DND-41 (cell line): ENCODE data around the gene EPB41L3.

Source experiments
- ATAC-seq: fragments of 200-7000 bp; cut with Tn5 transposase; 3 replicates; pipeline ENCODE4 v1.9.1; 2021; ENCODE audit warnings: low read depth; ENCODE audit not compliant: insufficient read depth
- DNase-seq: peaks from one replicate; pipeline ENCODE4 v3.0.0-alpha.2; 2020
- H2AFZ ChIP-seq: 2 replicates; pipeline ENCODE4 v1.6.0; 2012; ENCODE audit warnings: low read depth, low read length
- H3K27ac ChIP-seq: 2 replicates; pipeline ENCODE4 v1.5.1; 2012; ENCODE audit warnings: low read length, inconsistent platforms
- H3K27me3 ChIP-seq: fragments of 200-600 bp; sonication (generic); 2 replicates; pipeline ENCODE4 v1.6.0; 2012; ENCODE audit warnings: low read length, mild to moderate bottlenecking, inconsistent platforms; ENCODE audit not compliant: insufficient read depth, poor library complexity
- H3K36me3 ChIP-seq: 2 replicates; pipeline ENCODE4 v1.5.1; 2012; ENCODE audit warnings: low read length, inconsistent platforms; ENCODE audit not compliant: insufficient read depth
- H3K4me1 ChIP-seq: 2 replicates; pipeline ENCODE4 v1.5.1; 2012; ENCODE audit warnings: mild to moderate bottlenecking, low read length; ENCODE audit not compliant: insufficient read depth
- H3K4me2 ChIP-seq: 2 replicates; pipeline ENCODE4 v1.6.0; 2012; ENCODE audit warnings: mild to moderate bottlenecking, moderate library complexity, low read length, inconsistent platforms; ENCODE audit not compliant: insufficient read depth
- H3K4me3 ChIP-seq, 2 experiments: fragments of 200-600 bp in 1 of 2; shearing (Covaris generic) in 1 of 2; 2 replicates each; pipeline ENCODE4 v1.5.1; 2012 to 2016; ENCODE audit warnings: inconsistent platforms in 2 of 2, low read length in 2 of 2, mild to moderate bottlenecking in 2 of 2, low read depth in 1 of 2, moderate library complexity in 1 of 2
- H3K79me2 ChIP-seq: 2 replicates; pipeline ENCODE4 v1.6.0; 2012; ENCODE audit warnings: low read length, inconsistent platforms; ENCODE audit not compliant: insufficient read depth
- H3K9ac ChIP-seq: 2 replicates; pipeline ENCODE4 v1.6.0; 2012; ENCODE audit warnings: low read depth, mild to moderate bottlenecking, inconsistent platforms, low read length, moderate library complexity
- H3K9me3 ChIP-seq: 2 replicates; pipeline ENCODE4 v1.5.1; 2012; ENCODE audit warnings: low read length, moderate library complexity, mild to moderate bottlenecking, inconsistent platforms; ENCODE audit not compliant: insufficient read depth, severe bottlenecking
- H4K20me1 ChIP-seq: 2 replicates; pipeline ENCODE4 v1.6.0; 2012; ENCODE audit warnings: low read length; ENCODE audit not compliant: insufficient read depth
- EZH2 ChIP-seq: IDR thresholded peaks from 3 replicates; pipeline ENCODE4 v1.6.1; 2012; ENCODE audit warnings: borderline replicate concordance, low read depth, mild to moderate bottlenecking, moderate library complexity, low read length, inconsistent platforms; ENCODE audit not compliant: severe bottlenecking
- TF ChIP-seq, protein P1 (sequence below): IDR thresholded peaks from 2 replicates; pipeline ENCODE4 v1.5.1; 2012; ENCODE audit warnings: borderline replicate concordance, low read length, moderate library complexity, mild to moderate bottlenecking; ENCODE audit not compliant: poor library complexity, severe bottlenecking; ENCODE audit errors: extremely low read depth

EPB41L3 gene

DNA sequence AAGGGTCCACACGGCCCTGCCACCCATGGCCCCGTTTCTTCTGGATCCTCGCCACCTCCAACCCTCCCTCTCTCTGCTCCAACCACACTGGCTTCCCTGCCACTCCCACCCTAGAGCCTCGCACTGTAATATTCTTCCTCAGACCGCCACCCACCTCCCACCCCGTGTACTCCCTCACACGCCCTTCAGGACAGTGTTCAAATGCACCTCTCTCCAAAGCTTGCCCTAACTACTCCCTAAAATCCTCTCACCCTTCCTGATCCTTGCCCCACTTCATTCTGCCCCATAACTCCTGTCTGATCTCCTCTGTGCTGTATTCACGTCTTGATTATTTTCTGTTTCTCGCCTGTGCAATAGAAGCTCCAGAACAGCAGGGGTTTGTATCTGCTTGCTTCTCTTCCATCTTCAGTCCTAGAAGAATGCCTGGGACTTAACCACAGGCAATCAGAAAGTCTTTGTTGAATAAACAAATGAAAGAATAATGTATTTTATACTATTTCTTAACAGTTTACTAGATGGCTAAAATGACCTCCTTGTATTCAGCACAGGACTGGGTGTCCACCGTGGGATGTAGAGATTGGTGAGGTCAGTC lies 25.5 kb downstream of the EPB41L3 start:
- Histone ChIP-seq H2AFZ (no peak overlapping the region), H3K9ac (no peak overlapping the region), H3K4me3 (no peak overlapping the region), H3K9me3 (no peaks in the 10 kb centered on the region), H3K27ac (no peak overlapping the region), H3K4me2 (no peak overlapping the region), H3K79me2 (no peaks in the 10 kb centered on the region), H3K36me3 (no peaks in the 10 kb centered on the region), H4K20me1 (no peaks in the 10 kb centered on the region), H3K4me1 (no peaks in the 10 kb centered on the region), H3K27me3 (no peaks in the 10 kb centered on the region)
- DNase-seq (no peak), ATAC-seq (no peak)
- no peak for TF ChIP-seq EZH2
- TF ChIP-seq, protein P1, sequence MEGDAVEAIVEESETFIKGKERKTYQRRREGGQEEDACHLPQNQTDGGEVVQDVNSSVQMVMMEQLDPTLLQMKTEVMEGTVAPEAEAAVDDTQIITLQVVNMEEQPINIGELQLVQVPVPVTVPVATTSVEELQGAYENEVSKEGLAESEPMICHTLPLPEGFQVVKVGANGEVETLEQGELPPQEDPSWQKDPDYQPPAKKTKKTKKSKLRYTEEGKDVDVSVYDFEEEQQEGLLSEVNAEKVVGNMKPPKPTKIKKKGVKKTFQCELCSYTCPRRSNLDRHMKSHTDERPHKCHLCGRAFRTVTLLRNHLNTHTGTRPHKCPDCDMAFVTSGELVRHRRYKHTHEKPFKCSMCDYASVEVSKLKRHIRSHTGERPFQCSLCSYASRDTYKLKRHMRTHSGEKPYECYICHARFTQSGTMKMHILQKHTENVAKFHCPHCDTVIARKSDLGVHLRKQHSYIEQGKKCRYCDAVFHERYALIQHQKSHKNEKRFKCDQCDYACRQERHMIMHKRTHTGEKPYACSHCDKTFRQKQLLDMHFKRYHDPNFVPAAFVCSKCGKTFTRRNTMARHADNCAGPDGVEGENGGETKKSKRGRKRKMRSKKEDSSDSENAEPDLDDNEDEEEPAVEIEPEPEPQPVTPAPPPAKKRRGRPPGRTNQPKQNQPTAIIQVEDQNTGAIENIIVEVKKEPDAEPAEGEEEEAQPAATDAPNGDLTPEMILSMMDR: no peak

DNA sequence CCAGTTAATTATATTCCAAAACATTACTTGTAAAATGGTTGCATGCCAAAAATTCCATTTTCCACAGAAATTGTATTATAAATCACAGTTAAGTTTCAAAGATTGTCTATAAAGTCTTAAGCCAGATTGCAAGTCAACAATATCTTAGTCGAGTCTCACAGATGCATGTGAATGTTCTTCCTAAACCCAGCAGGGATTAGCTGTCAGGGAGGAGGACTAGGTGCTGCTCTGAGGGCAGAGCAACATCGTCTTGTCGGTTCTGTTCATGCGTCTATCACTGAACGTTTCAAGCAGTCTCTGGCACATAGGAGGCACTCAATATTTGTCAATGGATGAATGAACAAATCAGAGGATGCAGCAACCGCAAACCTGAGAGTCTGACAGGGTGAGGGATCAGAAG lies 27.0 kb downstream of the EPB41L3 start:
- no peaks in the 10 kb centered on the region for H3K36me3 ChIP-seq
- H3K79me2 ChIP-seq: no peaks in the 10 kb centered on the region
- no peaks in the 10 kb centered on the region for H4K20me1 ChIP-seq
- H3K27me3 ChIP-seq: no peaks in the 10 kb centered on the region
- no peak overlapping the region for H3K27ac ChIP-seq
- TF ChIP-seq EZH2: no peak
- TF ChIP-seq, protein P1: no peak
- no peak overlapping the region for H3K9ac ChIP-seq
- ATAC-seq (no peak), DNase-seq (no peak)
- H3K4me3 ChIP-seq: no peak overlapping the region
- H3K4me2 ChIP-seq: no peak overlapping the region
- no peaks in the 10 kb centered on the region for H3K4me1 ChIP-seq
- no peak overlapping the region for H2AFZ ChIP-seq
- no peaks in the 10 kb centered on the region for H3K9me3 ChIP-seq

- Histone ChIP-seq H3K9ac (no peak overlapping the region), H3K27ac (no peak overlapping the region), H4K20me1 (no peaks in the 10 kb centered on the region), H3K4me3 (no peak overlapping the region), H3K4me2 (no peak overlapping the region), H3K27me3 (no peaks in the 10 kb centered on the region), H3K4me1 (no peaks in the 10 kb centered on the region), H3K79me2 (no peaks in the 10 kb centered on the region), H2AFZ (no peak overlapping the region), H3K36me3 (no peaks in the 10 kb centered on the region), H3K9me3 (no peaks in the 10 kb centered on the region)
- ATAC-seq: no peak
- TF ChIP-seq EZH2: no peak
- TF ChIP-seq, protein P1: no peak
- DNase-seq: no peak
Measured at GRCh38 chr18:5515011-5515784, 28.6 kb downstream of the EPB41L3 start.
